A549 (cell line): ENCODE measurements around the gene KLK4.

Experiments
- CHD2 ChIP-seq: fragments of 150-350 bp; IDR thresholded peaks from 2 replicates; pipeline ENCODE4 v1.6.1; 2014; ENCODE audit warnings: low read length; ENCODE audit not compliant: partially characterized antibody
- CTCF ChIP-seq: fragments of >200 bp; sonication (Bioruptor Twin); formaldehyde crosslinking; IDR thresholded peaks from 3 replicates; pipeline ENCODE4 v1.5.1; 2016
- EP300 ChIP-seq, 2 experiments: fragments of >200 bp; sonication (Bioruptor Twin); formaldehyde crosslinking; IDR thresholded peaks; 2 replicates in 1 of 2; 3 replicates in 1 of 2; pipeline ENCODE4 v1.6.1; 2016 to 2017
- KDM1A ChIP-seq: fragments of 200-600 bp; sonication (generic); IDR thresholded peaks from 2 replicates; pipeline ENCODE4 v1.6.1; 2016; ENCODE audit warnings: low read depth, mild to moderate bottlenecking
- KDM5A ChIP-seq: fragments of 200-600 bp; sonication (generic); IDR thresholded peaks from 2 replicates; pipeline ENCODE4 v1.6.1; 2016; ENCODE audit warnings: antibody characterized with exemption, mild to moderate bottlenecking
- MAZ ChIP-seq: fragments of 150-350 bp; IDR thresholded peaks from 2 replicates; pipeline ENCODE4 v1.6.1; 2014; ENCODE audit warnings: antibody characterized with exemption, low read depth, low read length, borderline replicate concordance
- POLR2A ChIP-seq: IDR thresholded peaks from 2 replicates; pipeline ENCODE4 v1.6.1; 2012; ENCODE audit warnings: mild to moderate bottlenecking, low read length

DNA sequence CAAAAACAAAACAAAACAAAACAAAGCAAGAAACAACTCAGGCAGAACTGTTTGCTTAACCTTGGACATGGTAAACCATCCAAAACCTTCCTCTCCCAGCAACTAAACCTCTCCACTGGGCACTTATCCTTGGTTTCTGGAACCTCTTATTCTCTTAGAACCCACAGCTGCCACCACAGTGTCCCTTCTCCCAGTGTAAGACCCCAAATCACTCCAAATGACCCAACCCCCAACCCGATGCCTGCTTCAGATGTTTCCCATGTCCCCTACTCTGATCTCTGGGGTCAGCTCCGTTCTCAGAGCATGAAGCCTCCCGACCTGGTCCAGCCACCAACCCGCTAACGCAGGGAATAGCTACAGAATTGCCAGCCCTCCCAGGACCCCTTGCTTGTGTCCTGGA lies 37.0 kb downstream of the KLK4 start:
- TF ChIP-seq CTCF = no peak
- no peak for TF ChIP-seq EP300 (IDR thresholded peaks at IDR 0.05)
- no peak for TF ChIP-seq MAZ
- TF ChIP-seq POLR2A = no peak
- no peak for TF ChIP-seq CHD2
- no peak for TF ChIP-seq KDM5A
- no peak for TF ChIP-seq KDM1A
